ENCODE data around the gene MMP21.

Gene MMP21

GRCh38 chr10:125775491-125776106 lies at the start of gene MMP21:
Gene MMP21, minus strand, starts transcription at chr10:125775821. Its CDS starts 0 bp downstream, at chr10:125775821.
- DNase-seq: no peak

GRCh38 chr10:125824736-125825135 lies 49.1 kb upstream of the MMP21 start:
- no peak for DNase-seq

- peak; percentile 4 for DNase-seq
Observed at GRCh38 chr10:125823663-125824251, 48.1 kb upstream of the MMP21 start.

- peak; percentile 94 for DNase-seq
Observed at GRCh38 chr10:125822878-125823662, 47.4 kb upstream of the MMP21 start, which contains the start of the genes BCCIP and UROS. Gene BCCIP, plus strand, starts transcription at chr10:125823546. Its CDS starts 12 bp downstream, at chr10:125823558. Gene UROS, minus strand, starts transcription at chr10:125823258. Its CDS starts 6,759 bp downstream, at chr10:125816499.

GRCh38 chr10:125820701-125821100 lies 45.1 kb upstream of the MMP21 start:
- no peak for DNase-seq

- DNase-seq: no peak
Observed at GRCh38 chr10:125817337-125817946, 41.8 kb upstream of the MMP21 start.

GRCh38 chr10:125816548-125816947 lies 40.9 kb upstream of the MMP21 start:
- DNase-seq: no peak

GRCh38 chr10:125815764-125816163 lies 40.1 kb upstream of the MMP21 start:
- DNase-seq: no peak

GRCh38 chr10:125812128-125812750 lies 36.6 kb upstream of the MMP21 start:
- no peak for DNase-seq

- no peak for DNase-seq
Observed at GRCh38 chr10:125811251-125811650, 35.6 kb upstream of the MMP21 start.

GRCh38 chr10:125808047-125808446 lies 32.4 kb upstream of the MMP21 start:
- DNase-seq: no peak

- no peak for DNase-seq
Observed at GRCh38 chr10:125802739-125803138, 27.1 kb upstream of the MMP21 start.

GRCh38 chr10:125802131-125802530 lies 26.5 kb upstream of the MMP21 start:
- DNase-seq: no peak

GRCh38 chr10:125801574-125801973 lies 26.0 kb upstream of the MMP21 start:
- no peak for DNase-seq

- no peak for DNase-seq
Observed at GRCh38 chr10:125799451-125800182, 24.0 kb upstream of the MMP21 start.

- DNase-seq: no peak
Observed at GRCh38 chr10:125797994-125798662, 22.5 kb upstream of the MMP21 start.

GRCh38 chr10:125797424-125797823 lies 21.8 kb upstream of the MMP21 start:
- DNase-seq: no peak

GRCh38 chr10:125795637-125796190 lies 20.1 kb upstream of the MMP21 start:
- no peak for DNase-seq

GRCh38 chr10:125795128-125795527 lies 19.5 kb upstream of the MMP21 start:
- DNase-seq: no peak

GRCh38 chr10:125792342-125793300 lies 17.0 kb upstream of the MMP21 start:
- no peak for DNase-seq
